Bronchial epithelial cell (primary cell): ENCODE results near the gene LSM6. TPM values are rescaled to one million over a fixed set of nuclear protein-coding genes. Genes with fewer than 3 reads are reported as not detected.

Experiments
- DNase-seq: peaks from one replicate; pipeline ENCODE4 v3.0.0-alpha.2; 2010; ENCODE audit warnings: low read depth
- FAIRE-seq: peaks from 2 replicates; lab custom pipeline; 2011; peaks lifted over from hg19 to GRCh38; lab: Jason Lieb, UNC
- H3K27me3 ChIP-seq: 2 replicates; pipeline ENCODE4 v1.5.1; 2011; ENCODE audit warnings: low read length; ENCODE audit not compliant: control insufficient read depth, insufficient read depth
- H3K36me3 ChIP-seq: 2 replicates; pipeline ENCODE4 v1.5.1; 2011; ENCODE audit warnings: low read length; ENCODE audit not compliant: control insufficient read depth, insufficient read depth
- H3K4me3 ChIP-seq: 2 replicates; pipeline ENCODE4 v1.5.1; 2011; ENCODE audit warnings: mild to moderate bottlenecking, low read depth, low read length, control low read depth
- total RNA-seq: library from RNA; depleted of rRNA; stranded (reverse); fragments of >200 nt; gene quantifications from 2 replicates; pipeline ENCODE4 v1.2.1, GENCODE V29; 2014
- TF ChIP-seq, protein P1 (sequence below): IDR thresholded peaks from 2 replicates; pipeline ENCODE4 v1.5.1; 2011; ENCODE audit warnings: mild to moderate bottlenecking, moderate library complexity, low read length, control low read depth, inconsistent platforms; ENCODE audit not compliant: insufficient read depth, severe bottlenecking

The LSM6 gene
- total RNA-seq, 1 donor from 2014 or later: 26.3 TPM

DNA sequence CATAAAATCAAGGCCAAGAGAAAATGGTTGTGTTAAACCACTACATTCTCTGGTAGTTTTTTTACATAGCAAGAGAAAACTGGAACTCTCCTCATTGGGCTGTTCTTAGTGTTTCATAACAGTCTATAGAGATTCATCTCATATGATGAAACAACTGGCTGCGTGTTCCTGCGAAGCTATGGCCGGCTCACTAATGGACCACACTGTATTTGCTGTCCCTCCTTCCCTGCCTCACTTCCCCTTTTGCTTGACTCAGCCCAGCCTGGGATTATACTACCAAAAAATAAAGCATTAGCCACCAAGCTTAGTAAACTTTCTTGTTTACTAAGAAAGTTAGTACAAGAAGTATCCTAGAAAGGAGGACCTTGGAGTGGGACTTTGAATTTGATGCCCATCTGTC is 31.6 kb upstream of the LSM6 start:
- peak; percentile 72 for DNase-seq
- H3K4me3 ChIP-seq: no peak overlapping the region
- no peaks in the 10 kb centered on the region for H3K27me3 ChIP-seq
- TF ChIP-seq, protein P1, sequence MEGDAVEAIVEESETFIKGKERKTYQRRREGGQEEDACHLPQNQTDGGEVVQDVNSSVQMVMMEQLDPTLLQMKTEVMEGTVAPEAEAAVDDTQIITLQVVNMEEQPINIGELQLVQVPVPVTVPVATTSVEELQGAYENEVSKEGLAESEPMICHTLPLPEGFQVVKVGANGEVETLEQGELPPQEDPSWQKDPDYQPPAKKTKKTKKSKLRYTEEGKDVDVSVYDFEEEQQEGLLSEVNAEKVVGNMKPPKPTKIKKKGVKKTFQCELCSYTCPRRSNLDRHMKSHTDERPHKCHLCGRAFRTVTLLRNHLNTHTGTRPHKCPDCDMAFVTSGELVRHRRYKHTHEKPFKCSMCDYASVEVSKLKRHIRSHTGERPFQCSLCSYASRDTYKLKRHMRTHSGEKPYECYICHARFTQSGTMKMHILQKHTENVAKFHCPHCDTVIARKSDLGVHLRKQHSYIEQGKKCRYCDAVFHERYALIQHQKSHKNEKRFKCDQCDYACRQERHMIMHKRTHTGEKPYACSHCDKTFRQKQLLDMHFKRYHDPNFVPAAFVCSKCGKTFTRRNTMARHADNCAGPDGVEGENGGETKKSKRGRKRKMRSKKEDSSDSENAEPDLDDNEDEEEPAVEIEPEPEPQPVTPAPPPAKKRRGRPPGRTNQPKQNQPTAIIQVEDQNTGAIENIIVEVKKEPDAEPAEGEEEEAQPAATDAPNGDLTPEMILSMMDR: no peak
- H3K36me3 ChIP-seq: no peaks in the 10 kb centered on the region
- no peak for FAIRE-seq

DNA sequence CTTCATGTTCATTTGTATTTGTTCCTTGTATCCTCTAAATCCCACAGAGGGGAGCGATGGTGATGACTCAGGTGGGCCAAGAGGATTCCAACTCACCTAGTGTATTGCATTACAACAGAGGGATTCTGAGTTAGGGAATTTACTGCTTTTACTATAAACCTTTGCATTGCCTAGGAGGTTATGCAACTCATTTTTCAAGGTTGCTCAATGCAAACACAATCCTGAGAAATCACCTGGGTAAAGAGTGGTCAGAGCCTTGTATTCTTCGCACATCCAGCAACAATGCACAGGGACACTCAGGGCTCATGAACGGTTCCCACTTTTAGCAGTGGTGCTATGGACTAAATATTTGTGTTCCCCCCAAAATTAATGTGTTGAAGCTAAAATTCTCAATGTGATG is 28.6 kb upstream of the LSM6 start:
- H3K36me3 ChIP-seq: no peaks in the 10 kb centered on the region
- FAIRE-seq (peak; percentile 47), DNase-seq (peak; percentile 78)
- no peaks in the 10 kb centered on the region for H3K27me3 ChIP-seq
- TF ChIP-seq, protein P1: no peak
- H3K4me3 ChIP-seq: no peak overlapping the region

DNA sequence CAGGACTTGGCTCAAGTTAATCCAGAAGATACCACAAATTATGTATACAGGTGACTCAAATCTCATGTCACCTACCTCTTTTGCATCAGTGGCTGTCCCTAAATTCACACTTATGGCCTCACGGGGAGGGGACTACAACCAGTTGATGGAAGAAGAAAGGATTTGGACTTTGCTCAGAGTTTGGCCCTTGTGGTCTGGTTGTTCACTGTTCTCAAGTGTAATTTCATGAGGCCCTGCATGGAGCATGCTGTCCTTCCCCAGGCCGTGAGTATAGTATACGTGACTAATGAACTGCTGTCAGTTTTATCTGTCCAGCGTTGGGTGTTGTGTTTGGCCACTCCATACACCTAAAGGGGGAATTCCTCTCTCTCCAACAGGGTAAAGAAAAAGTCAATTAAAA is 27.5 kb upstream of the LSM6 start:
- DNase-seq (no peak), FAIRE-seq (no peak)
- Histone ChIP-seq H3K27me3 (no peaks in the 10 kb centered on the region), H3K4me3 (no peak overlapping the region), H3K36me3 (no peaks in the 10 kb centered on the region)
- TF ChIP-seq, protein P1: no peak

- DNase-seq: no peak
- no peak for FAIRE-seq
- Histone ChIP-seq H3K4me3 (no peak overlapping the region), H3K36me3 (no peaks in the 10 kb centered on the region), H3K27me3 (no peaks in the 10 kb centered on the region)
- TF ChIP-seq, protein P1: no peak
Measured at GRCh38 chr4:146154057-146154456, 21.5 kb upstream of the LSM6 start.

GRCh38 chr4:146155152-146155724 is 20.3 kb upstream of the LSM6 start:
- no peak for FAIRE-seq
- H3K27me3 ChIP-seq: no peaks in the 10 kb centered on the region
- H3K36me3 ChIP-seq: no peaks in the 10 kb centered on the region
- TF ChIP-seq, protein P1: no peak
- DNase-seq: no peak
- H3K4me3 ChIP-seq: no peak overlapping the region

GRCh38 chr4:146158036-146158745 is 17.3 kb upstream of the LSM6 start:
- Histone ChIP-seq H3K27me3 (no peaks in the 10 kb centered on the region), H3K36me3 (no peaks in the 10 kb centered on the region), H3K4me3 (no peak overlapping the region)
- TF ChIP-seq, protein P1: no peak
- FAIRE-seq: no peak
- no peak for DNase-seq
